NT2/D1 (cell line): ENCODE measurements around the gene MYO5A.

Experiments
- DNase-seq: peaks from one replicate; pipeline ENCODE4 v3.0.0-alpha.2; 2011; ENCODE audit warnings: low read depth, low spot score
- H3K27me3 ChIP-seq: 2 replicates; pipeline ENCODE4 v1.6.0; 2011; ENCODE audit warnings: mild to moderate bottlenecking; ENCODE audit not compliant: insufficient read length, insufficient read depth
- H3K36me3 ChIP-seq: 2 replicates; pipeline ENCODE4 v1.6.1; 2011; ENCODE audit warnings: mild to moderate bottlenecking, low read length, mixed read lengths; ENCODE audit not compliant: insufficient read depth, insufficient read length
- H3K4me1 ChIP-seq: 2 replicates; pipeline ENCODE4 v1.5.1; 2011; ENCODE audit not compliant: insufficient read depth, insufficient read length
- H3K4me3 ChIP-seq: 2 replicates; pipeline ENCODE4 v1.5.1; 2011; ENCODE audit warnings: low read depth; ENCODE audit not compliant: insufficient read length
- H3K9ac ChIP-seq: 2 replicates; pipeline ENCODE4 v1.6.0; 2011; ENCODE audit warnings: low read depth; ENCODE audit not compliant: insufficient read length
- H3K9me3 ChIP-seq: 2 replicates; pipeline ENCODE4 v1.5.1; 2011; ENCODE audit warnings: mild to moderate bottlenecking, low read length; ENCODE audit not compliant: insufficient read depth
- SUZ12 ChIP-seq: IDR thresholded peaks from 2 replicates; pipeline ENCODE4 v1.6.1; 2011; ENCODE audit not compliant: insufficient read length, insufficient read depth; ENCODE audit errors: extremely low read depth
- YY1 ChIP-seq: IDR thresholded peaks from 2 replicates; pipeline ENCODE4 v1.6.1; 2011; ENCODE audit not compliant: insufficient read length, insufficient read depth
- ZNF274 ChIP-seq: IDR thresholded peaks from 2 replicates; pipeline ENCODE4 v1.6.1; 2011; ENCODE audit warnings: mild to moderate bottlenecking, low read depth, low read length

MYO5A gene

DNA sequence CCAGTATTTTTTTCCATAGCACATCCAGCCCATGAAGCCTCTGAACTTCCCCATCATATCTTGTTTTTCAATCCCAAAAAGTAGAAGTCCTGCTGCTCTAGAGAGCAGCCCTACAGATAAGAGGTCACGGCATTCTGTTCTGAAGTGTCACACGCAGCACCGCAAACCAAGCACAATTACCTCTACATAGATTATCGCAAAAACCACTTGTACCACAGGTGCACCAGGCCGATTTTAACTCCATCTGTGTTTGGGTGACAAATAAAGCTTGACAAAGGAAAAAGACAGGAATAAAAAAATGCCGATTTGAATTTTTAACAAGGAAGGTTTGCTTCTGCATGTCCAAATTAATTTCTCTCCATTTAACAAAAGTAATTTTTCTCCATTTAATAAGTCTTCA is 113.7 kb downstream of the MYO5A start:
- no peak for DNase-seq
- no peaks in the 10 kb centered on the region for H3K27me3 ChIP-seq
- no peaks in the 10 kb centered on the region for H3K36me3 ChIP-seq
- TF ChIP-seq SUZ12: no peak
- TF ChIP-seq ZNF274: no peak
- TF ChIP-seq YY1: no peak
- H3K9ac ChIP-seq: no peak overlapping the region
- H3K4me1 ChIP-seq: no peaks in the 10 kb centered on the region
- no peak overlapping the region for H3K4me3 ChIP-seq
- H3K9me3 ChIP-seq: no peaks in the 10 kb centered on the region

- no peak for DNase-seq
- Histone ChIP-seq H3K9me3 (no peaks in the 10 kb centered on the region), H3K4me3 (no peak overlapping the region), H3K36me3 (no peaks in the 10 kb centered on the region), H3K4me1 (no peaks in the 10 kb centered on the region), H3K9ac (no peak overlapping the region), H3K27me3 (no peaks in the 10 kb centered on the region)
- TF ChIP-seq SUZ12 (no peak), YY1 (no peak), ZNF274 (no peak)
These were observed 119.9 kb downstream of the MYO5A start for GRCh38 chr15:52408823-52409222.

DNA sequence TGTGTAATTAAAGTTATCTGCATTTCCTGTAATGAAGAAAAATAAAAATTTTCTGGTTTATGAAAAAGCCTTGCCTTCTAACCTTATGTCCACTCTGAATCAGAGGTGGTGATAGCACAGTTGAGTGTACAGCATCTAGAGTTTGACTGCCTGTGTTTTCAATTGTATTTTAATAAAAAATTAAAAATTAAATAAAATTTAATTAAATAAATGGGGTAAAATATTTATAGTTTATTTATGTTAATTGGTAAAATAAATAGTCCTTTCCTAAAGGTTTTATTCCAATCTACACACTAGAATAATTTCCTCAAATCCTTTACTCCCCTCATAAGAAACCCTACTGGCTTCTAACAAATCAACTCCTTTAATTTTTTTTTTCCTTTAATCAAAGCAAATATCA is 121.3 kb downstream of the MYO5A start:
- Histone ChIP-seq H3K9me3 (no peaks in the 10 kb centered on the region), H3K4me3 (no peak overlapping the region), H3K4me1 (no peaks in the 10 kb centered on the region), H3K9ac (no peak overlapping the region), H3K36me3 (no peaks in the 10 kb centered on the region), H3K27me3 (no peaks in the 10 kb centered on the region)
- TF ChIP-seq YY1 (no peak), ZNF274 (no peak), SUZ12 (no peak)
- DNase-seq: no peak

- Histone ChIP-seq H3K9ac (no peak overlapping the region), H3K4me1 (no peaks in the 10 kb centered on the region), H3K27me3 (no peaks in the 10 kb centered on the region), H3K4me3 (no peak overlapping the region), H3K9me3 (no peaks in the 10 kb centered on the region), H3K36me3 (no peaks in the 10 kb centered on the region)
- DNase-seq: no peak
- TF ChIP-seq ZNF274 (no peak), YY1 (no peak), SUZ12 (no peak)
These were observed 122.1 kb downstream of the MYO5A start for GRCh38 chr15:52406601-52407000.

DNA sequence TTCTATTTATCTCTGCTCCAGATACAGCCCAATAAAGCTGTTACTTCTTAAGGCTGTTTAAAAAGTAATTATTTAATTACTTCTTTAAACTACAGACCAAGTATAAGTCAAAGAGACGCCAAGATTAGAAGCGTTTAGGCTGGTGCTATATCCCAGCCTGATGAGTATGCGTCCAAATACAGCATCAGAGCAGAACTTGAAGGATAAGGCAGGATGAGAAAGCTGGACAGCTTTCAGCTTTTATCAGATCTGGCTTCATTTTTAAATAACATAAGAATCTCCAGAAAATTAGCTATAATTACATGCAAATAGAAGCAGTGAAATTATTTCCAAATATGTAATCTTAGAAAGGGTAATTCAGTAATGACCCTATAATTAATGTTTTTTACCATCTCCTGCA is 122.8 kb downstream of the MYO5A start:
- no peaks in the 10 kb centered on the region for H3K27me3 ChIP-seq
- H3K4me3 ChIP-seq: no peak overlapping the region
- H3K4me1 ChIP-seq: no peaks in the 10 kb centered on the region
- H3K36me3 ChIP-seq: no peaks in the 10 kb centered on the region
- H3K9me3 ChIP-seq: no peaks in the 10 kb centered on the region
- no peak for DNase-seq
- no peak overlapping the region for H3K9ac ChIP-seq
- no peak for TF ChIP-seq ZNF274
- no peak for TF ChIP-seq SUZ12
- no peak for TF ChIP-seq YY1

GRCh38 chr15:52397118-52397517 is 131.6 kb downstream of the MYO5A start:
- H3K9me3 ChIP-seq: no peaks in the 10 kb centered on the region
- no peaks in the 10 kb centered on the region for H3K27me3 ChIP-seq
- peaks cover 4% of the 10 kb centered on the region for H3K4me1 ChIP-seq
- TF ChIP-seq YY1: no peak
- H3K36me3 ChIP-seq: peaks cover 5% of the 10 kb centered on the region
- H3K4me3 ChIP-seq: no peak overlapping the region
- DNase-seq: no peak
- H3K9ac ChIP-seq: no peak overlapping the region

DNA sequence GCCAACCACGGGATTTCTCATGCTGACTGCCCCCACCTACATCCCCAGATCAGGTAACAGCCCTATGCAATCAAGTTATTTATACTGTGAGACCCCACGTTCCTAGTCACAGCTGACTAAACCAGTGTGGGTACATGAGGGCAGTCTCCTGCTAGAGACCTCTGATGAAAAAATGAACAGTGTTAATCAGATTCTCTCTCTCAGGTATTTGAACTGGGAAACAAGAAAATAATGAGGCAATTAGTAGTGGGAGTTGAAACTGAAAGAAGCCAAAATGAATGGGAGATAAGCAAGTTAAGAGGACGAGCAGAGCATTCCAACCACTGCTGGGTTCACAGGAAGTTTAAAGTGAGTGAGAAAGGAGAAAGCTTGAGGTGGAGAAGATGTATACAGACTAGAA is 134.6 kb downstream of the MYO5A start:
- Histone ChIP-seq H3K36me3 (peaks cover 5% of the 10 kb centered on the region), H3K9ac (no peak overlapping the region), H3K4me1 (peaks cover 4% of the 10 kb centered on the region), H3K9me3 (no peaks in the 10 kb centered on the region), H3K27me3 (no peaks in the 10 kb centered on the region), H3K4me3 (no peak overlapping the region)
- TF ChIP-seq SUZ12 (no peak), ZNF274 (no peak)
- DNase-seq: no peak
